HepG2 (cell line): ENCODE measurements around the gene DSPP. TPM values are rescaled to one million over a fixed set of nuclear protein-coding genes. Genes with fewer than 3 reads are reported as not detected.

Source experiments
- CCDC6 ChIP-seq: sonication (generic); formaldehyde crosslinking; IDR thresholded peaks from 2 replicates; pipeline ENCODE4 v1.8.1; 2022; ENCODE audit warnings: mild to moderate bottlenecking, missing genetic modification reagents, moderate library complexity
- RFX1 ChIP-seq: fragments of 450-650 bp; IDR thresholded peaks from 2 replicates; pipeline ENCODE4 v1.6.1; 2017
- SALL2 ChIP-seq: sonication (generic); formaldehyde crosslinking; IDR thresholded peaks from 2 replicates; pipeline ENCODE4 v1.8.1; 2023; ENCODE audit warnings: mild to moderate bottlenecking, missing genetic modification reagents, inconsistent platforms
- ZNF562 ChIP-seq: sonication (generic); formaldehyde crosslinking; IDR thresholded peaks from 2 replicates; pipeline ENCODE4 v1.8.0; 2022; ENCODE audit warnings: missing genetic modification reagents, borderline replicate concordance
- ZNF598 ChIP-seq: sonication (generic); formaldehyde crosslinking; IDR thresholded peaks from 2 replicates; pipeline ENCODE4 v1.5.1; 2020; ENCODE audit warnings: mild to moderate bottlenecking, missing genetic modification reagents, borderline replicate concordance
- polyA plus RNA-seq, 8 experiments: library from polyadenylated mRNA; depleted of rRNA in 3 of 8; stranded (reverse) in 7 of 8; unstranded in 1 of 8; fragments of >200 nt; fragmentation: Illumina TruSeq in 4 of 8; extraction: Trizol in 4 of 8; gene quantifications; 2 replicates each; pipeline versions ENCODE4 v1.2.1 to v1.2.3, GENCODE V29; 2011 to 2016; ENCODE audit warnings: low read depth in 4 of 8, missing spikeins in 1 of 8, mixed read lengths in 1 of 8; ENCODE audit not compliant: insufficient read depth in 1 of 8
- total RNA-seq, 5 experiments: library from RNA; depleted of rRNA; stranded (reverse); fragments of >200 nt; fragmentation: Illumina TruSeq; extraction: Trizol; gene quantifications; 2 replicates each; pipeline ENCODE4 v1.2.3, GENCODE V29; 2016; ENCODE audit warnings: low read depth in 1 of 5
- TF ChIP-seq, protein P1 (sequence below): sonication (generic); formaldehyde crosslinking; IDR thresholded peaks from 2 replicates; pipeline ENCODE4 v1.9.0; 2021; ENCODE audit warnings: missing genetic modification reagents, mild to moderate bottlenecking, borderline replicate concordance
- TF ChIP-seq, protein P2 (sequence below): sonication (generic); formaldehyde crosslinking; IDR thresholded peaks from one replicate; pipeline ENCODE4 v1.5.1; 2020; ENCODE audit warnings: mild to moderate bottlenecking, missing genetic modification reagents; ENCODE audit errors: not compliant biosample characterization
- TF ChIP-seq, protein P3 (sequence below): fragments of 450-650 bp; IDR thresholded peaks from 2 replicates; pipeline ENCODE4 v1.6.1; 2016

DSPP gene
- total and polyA plus RNA-seq, 2 of the 13 experiments (the other 11 are each of a cell fraction or from before 2014, with no cell fraction given), result not detected

DNA sequence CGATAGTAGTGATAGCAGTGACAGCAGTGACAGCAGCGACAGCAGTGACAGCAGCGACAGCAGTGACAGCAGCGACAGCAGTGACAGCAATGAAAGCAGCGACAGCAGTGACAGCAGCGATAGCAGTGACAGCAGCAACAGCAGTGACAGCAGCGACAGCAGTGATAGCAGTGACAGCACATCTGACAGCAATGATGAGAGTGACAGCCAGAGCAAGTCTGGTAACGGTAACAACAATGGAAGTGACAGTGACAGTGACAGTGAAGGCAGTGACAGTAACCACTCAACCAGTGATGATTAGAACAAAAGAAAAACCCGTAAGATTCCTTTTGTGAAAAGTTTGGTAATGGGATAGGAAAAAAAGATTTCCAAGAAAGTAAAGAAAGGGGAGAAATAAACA lies 7.9 kb downstream of the DSPP start (continued):
- TF ChIP-seq, protein P1, sequence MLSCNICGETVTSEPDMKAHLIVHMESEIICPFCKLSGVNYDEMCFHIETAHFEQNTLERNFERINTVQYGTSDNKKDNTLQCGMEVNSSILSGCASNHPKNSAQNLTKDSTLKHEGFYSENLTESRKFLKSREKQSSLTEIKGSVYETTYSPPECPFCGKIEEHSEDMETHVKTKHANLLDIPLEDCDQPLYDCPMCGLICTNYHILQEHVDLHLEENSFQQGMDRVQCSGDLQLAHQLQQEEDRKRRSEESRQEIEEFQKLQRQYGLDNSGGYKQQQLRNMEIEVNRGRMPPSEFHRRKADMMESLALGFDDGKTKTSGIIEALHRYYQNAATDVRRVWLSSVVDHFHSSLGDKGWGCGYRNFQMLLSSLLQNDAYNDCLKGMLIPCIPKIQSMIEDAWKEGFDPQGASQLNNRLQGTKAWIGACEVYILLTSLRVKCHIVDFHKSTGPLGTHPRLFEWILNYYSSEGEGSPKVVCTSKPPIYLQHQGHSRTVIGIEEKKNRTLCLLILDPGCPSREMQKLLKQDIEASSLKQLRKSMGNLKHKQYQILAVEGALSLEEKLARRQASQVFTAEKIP, result no peak
- no peak for TF ChIP-seq SALL2 (CRISPR knock-in tag)
- TF ChIP-seq ZNF598 (CRISPR knock-in tag), result no peak
- TF ChIP-seq, protein P2, sequence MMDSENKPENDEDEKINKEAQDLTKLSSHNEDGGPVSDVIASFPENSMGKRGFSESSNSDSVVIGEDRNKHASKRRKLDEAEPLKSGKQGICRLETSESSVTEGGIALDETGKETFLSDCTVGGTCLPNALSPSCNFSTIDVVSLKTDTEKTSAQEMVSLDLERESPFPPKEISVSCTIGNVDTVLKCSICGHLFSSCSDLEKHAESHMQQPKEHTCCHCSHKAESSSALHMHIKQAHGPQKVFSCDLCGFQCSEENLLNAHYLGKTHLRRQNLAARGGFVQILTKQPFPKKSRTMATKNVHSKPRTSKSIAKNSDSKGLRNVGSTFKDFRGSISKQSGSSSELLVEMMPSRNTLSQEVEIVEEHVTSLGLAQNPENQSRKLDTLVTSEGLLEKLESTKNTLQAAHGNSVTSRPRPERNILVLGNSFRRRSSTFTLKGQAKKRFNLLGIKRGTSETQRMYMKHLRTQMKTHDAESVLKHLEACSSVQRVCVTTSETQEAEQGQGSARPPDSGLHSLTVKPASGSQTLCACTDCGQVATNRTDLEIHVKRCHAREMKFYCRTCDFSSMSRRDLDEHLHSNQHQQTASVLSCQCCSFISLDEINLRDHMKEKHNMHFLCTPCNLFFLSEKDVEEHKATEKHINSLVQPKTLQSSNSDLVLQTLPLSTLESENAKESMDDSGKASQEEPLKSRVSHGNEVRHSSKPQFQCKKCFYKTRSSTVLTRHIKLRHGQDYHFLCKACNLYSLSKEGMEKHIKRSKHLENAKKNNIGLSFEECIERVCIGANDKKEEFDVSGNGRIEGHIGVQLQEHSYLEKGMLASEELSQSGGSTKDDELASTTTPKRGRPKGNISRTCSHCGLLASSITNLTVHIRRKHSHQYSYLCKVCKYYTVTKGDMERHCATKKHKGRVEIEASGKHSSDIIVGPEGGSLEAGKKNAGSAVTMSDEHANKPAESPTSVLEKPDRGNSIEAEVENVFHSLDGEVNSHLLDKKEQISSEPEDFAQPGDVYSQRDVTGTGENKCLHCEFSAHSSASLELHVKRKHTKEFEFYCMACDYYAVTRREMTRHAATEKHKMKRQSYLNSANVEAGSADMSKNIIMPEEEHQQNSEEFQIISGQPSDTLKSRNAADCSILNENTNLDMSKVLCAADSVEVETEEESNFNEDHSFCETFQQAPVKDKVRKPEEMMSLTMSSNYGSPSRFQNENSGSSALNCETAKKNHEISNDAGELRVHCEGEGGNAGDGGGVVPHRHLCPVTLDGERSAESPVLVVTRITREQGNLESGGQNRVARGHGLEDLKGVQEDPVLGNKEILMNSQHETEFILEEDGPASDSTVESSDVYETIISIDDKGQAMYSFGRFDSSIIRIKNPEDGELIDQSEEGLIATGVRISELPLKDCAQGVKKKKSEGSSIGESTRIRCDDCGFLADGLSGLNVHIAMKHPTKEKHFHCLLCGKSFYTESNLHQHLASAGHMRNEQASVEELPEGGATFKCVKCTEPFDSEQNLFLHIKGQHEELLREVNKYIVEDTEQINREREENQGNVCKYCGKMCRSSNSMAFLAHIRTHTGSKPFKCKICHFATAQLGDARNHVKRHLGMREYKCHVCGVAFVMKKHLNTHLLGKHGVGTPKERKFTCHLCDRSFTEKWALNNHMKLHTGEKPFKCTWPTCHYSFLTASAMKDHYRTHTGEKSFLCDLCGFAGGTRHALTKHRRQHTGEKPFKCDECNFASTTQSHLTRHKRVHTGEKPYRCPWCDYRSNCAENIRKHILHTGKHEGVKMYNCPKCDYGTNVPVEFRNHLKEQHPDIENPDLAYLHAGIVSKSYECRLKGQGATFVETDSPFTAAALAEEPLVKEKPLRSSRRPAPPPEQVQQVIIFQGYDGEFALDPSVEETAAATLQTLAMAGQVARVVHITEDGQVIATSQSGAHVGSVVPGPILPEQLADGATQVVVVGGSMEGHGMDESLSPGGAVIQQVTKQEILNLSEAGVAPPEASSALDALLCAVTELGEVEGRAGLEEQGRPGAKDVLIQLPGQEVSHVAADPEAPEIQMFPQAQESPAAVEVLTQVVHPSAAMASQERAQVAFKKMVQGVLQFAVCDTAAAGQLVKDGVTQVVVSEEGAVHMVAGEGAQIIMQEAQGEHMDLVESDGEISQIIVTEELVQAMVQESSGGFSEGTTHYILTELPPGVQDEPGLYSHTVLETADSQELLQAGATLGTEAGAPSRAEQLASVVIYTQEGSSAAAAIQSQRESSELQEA (CRISPR knock-in tag), result no peak
- TF ChIP-seq, protein P3, sequence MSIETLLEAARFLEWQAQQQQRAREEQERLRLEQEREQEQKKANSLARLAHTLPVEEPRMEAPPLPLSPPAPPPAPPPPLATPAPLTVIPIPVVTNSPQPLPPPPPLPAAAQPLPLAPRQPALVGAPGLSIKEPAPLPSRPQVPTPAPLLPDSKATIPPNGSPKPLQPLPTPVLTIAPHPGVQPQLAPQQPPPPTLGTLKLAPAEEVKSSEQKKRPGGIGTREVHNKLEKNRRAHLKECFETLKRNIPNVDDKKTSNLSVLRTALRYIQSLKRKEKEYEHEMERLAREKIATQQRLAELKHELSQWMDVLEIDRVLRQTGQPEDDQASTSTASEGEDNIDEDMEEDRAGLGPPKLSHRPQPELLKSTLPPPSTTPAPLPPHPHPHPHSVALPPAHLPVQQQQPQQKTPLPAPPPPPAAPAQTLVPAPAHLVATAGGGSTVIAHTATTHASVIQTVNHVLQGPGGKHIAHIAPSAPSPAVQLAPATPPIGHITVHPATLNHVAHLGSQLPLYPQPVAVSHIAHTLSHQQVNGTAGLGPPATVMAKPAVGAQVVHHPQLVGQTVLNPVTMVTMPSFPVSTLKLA, result no peak
- TF ChIP-seq RFX1, result no peak
- no peak for TF ChIP-seq CCDC6 (CRISPR knock-in tag)
- TF ChIP-seq ZNF562 (CRISPR knock-in tag), result no peak
